Hippocampal formation (tissue), 2 donors: Measurements from ENCODE around the gene BMP7.

Experiments used
- DNase-seq, 2 donors: peaks; one replicate each; lab custom pipeline; 2025; lab: John Stamatoyannopoulos, UW

Gene BMP7

DNA sequence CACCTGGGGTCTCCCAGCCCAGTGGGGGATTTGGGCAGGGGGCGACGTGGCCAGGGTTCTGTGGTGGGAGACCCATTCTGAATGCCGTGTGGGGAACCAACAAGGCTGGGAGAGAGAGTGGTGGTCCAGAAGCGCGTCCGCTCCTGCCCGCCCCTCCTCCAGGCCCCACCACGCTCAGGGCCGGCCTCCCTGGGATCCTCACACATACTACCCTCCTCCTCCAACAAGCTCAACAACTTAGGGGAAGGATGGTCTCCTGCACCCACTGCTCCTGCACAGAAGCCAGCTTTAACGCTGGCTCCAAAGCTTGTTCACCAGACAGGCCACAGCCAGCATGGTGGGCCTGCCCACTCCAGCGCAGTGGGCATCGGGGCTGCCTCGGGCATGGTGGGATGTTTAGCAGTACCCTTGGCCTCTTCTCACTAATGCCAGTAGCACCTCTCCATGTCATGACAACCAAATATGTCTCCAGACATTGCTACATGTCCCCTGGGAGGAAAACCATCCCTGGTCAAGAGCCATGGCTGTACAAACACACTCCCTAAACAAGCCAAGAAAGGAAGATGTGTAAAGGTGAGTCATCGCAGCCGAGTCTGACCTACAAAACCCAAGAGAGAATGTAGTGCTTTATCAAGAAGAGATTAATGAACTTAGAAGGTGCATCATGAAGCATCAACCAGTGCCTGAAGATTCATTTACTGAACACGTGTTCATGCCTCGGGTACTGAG is 75.7 kb downstream of the BMP7 start:
- no peak for DNase-seq

DNA sequence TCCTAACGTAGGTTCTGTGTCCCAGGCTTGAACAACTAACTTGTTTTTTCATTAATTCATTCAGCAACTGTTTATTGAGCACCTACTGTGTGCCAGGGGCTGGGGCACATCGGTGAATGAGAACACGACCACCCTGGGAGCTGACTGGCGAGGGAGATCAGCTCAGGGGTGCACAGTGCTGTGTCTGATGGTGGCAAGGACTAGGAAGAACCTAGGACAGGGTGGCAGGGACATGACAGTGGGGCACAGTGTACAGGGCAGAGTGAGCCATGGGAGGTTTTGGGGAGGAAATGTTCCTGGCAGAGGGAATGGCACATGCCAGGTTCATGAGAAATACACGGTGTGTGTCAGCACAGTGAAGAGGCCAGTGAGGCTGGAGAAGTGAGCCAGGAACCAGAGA is 76.7 kb downstream of the BMP7 start:
- DNase-seq: no peak

GRCh38 chr20:57188576-57189079 is 77.8 kb downstream of the BMP7 start:
- DNase-seq: no peak

DNA sequence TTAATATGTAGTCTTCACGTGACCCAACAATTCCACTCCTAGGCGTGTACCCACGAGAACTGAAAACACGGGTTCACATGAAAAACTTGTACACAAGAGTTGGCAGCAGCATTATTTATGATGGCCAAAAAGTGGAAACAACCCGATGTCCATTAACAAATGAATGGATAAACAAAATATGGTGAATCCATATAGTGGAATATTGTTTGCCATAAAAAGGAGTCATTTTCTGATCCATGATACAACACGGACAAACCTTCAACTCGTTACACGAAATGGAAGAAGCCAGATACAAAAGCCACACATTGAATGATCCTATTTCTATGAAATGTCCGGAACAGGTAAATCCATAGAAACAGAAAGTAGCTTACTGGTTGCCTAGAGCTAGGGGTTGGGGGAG is 78.4 kb downstream of the BMP7 start:
- DNase-seq: no peak

DNA sequence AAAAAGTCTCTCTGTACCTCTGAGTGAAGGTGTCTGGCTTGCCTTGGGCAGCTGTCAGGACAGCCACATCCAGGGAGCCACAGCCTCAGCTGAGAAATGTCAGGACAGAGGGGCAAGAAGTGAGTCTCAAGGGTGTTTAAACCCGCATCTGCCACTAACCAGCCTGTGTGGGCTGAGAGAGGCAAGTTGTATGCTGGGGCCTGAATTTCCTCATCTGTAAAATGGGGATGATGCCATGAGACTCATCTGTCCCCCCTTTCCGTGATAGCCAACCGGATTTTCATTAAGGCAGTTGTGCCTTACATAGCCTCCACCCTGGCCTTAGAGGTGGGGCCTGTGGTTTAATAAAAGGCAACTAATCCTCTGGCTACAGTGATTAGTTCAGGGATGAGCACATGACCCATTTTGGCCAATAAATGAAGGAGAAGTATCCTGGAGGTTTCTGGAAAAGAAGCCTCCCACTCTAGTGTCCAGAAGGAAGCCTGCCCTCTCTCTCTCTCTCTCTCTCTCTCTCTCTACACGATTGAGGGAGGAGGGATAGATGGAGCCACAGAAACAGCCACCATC is 79.3 kb downstream of the BMP7 start:
- no peak for DNase-seq

DNA sequence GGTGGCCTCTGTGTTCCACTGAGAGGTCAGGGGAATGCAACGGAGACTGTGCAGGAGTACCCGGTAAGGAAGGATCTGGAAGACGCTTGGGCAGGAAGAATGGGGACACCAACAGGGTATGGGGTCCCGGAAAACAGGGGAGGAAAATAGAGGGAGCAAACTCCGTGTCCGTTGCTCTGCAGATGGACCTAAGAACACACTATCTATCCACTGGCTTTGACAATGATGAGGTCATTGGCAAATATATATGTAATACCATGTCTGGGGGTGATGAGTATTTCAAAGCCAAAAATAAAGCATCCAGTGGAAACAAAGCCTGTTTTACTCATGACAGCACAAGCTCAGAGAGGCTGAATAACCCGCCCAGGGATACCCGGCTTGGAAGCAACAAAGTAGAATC is 80.2 kb downstream of the BMP7 start:
- no peak for DNase-seq

DNA sequence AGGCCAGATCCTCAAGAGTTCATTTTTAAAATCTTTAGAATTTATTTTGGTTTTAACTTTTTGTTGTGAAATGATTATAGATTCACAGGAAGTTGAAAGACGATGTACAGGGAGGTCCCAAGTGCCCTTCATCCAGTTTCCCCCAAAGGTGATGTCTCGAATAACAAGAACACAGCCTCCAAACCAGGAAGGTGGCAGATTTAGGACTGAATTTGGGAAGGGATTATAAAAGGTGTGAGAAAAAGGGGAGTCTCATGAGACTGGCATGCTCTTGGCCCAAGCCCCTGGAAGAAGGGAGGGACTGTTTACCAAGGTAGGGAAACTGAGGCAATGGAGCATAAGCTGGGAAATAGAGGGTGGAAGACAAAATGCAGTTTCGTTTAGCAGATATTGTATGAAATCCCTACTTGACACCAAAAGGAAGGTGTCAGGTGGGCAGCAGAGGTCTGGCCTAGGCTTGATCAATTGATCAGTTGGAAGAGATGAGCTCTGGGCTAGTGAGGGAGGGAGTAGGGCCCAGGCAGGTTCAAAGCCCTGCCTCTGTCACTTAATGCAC is 81.2 kb downstream of the BMP7 start:
- DNase-seq: no peak

DNA sequence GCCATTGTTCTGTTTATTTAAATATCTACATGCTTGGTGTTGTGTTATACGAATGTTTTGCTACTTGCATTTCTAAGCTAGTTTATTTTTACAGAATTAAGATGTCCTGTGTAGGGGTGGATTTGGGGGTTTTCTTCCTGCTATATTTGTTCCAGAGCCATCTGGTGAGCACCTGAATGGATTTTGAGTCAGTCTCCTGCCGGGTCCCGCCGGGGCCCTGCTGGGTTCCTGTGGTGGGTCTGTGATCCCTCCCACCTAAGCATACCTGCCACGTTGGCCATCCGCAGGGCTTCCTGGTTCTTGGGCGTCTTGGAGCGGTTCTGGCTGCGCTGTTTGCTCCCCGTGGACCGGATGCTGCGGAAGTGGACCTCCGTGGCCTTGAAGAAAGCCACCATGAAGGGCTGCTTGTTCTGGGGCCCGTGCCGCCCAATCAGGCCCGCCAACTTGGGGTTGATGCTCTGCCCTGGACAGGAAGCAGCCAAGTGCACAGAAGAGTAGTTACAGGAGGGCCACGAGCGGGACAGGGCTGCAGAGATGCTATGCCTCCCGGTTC is 82.9 kb downstream of the BMP7 start:
- DNase-seq: no peak

GRCh38 chr20:57181639-57182038 is 84.8 kb downstream of the BMP7 start:
- no peak for DNase-seq

- DNase-seq: no peak
Observed at GRCh38 chr20:57180954-57181353, 85.5 kb downstream of the BMP7 start.

DNA sequence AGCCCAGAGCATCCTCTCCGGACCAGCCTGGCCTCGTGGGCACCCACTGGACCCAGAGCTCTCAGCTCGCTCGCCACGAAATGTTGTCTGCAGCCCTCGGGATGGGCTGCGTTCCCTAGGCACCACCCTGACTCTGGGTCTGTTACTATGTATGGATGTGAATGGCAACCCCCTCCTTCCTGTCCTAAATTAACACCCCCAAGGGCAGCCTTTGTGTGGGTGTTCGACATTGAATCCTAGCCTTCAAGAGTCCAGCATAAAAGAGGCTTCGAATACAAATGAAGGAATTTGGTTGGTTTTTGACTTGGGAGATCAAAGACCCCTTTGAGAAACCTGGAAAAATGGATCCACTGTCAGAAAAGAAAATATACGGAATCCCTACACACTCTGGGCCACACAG is 86.1 kb downstream of the BMP7 start:
- no peak for DNase-seq

- no peak for DNase-seq
Observed at GRCh38 chr20:57179265-57179664, 87.2 kb downstream of the BMP7 start.

DNA sequence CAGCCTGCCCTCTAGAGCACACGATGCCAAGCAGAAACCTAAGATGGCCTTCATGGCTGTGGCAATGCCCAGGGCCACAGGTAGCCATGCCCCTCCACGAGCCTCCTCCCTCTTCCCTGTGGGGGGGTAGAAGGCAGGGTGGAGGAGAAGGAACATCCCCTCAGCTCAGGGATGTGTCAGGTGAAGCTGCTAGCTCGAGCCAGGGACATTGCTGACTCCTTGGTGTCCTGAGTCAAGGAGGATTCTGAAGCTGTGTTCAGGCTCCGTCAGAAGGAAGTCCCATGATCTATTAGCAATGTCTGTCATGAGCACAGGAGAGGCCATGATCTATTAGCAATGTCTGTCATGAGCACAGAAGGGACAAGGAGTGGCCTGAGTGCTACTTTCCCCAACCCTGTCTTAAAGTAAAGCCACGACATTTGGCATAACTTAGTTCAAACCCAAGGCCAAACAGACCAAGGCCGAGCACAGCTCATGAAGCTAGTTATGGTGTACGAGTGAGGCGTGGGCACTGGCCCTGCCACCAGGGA is 87.8 kb downstream of the BMP7 start:
- DNase-seq: no peak

GRCh38 chr20:57177636-57178280 is 88.7 kb downstream of the BMP7 start:
- no peak for DNase-seq

GRCh38 chr20:57176842-57177241 is 89.6 kb downstream of the BMP7 start:
- DNase-seq: no peak

DNA sequence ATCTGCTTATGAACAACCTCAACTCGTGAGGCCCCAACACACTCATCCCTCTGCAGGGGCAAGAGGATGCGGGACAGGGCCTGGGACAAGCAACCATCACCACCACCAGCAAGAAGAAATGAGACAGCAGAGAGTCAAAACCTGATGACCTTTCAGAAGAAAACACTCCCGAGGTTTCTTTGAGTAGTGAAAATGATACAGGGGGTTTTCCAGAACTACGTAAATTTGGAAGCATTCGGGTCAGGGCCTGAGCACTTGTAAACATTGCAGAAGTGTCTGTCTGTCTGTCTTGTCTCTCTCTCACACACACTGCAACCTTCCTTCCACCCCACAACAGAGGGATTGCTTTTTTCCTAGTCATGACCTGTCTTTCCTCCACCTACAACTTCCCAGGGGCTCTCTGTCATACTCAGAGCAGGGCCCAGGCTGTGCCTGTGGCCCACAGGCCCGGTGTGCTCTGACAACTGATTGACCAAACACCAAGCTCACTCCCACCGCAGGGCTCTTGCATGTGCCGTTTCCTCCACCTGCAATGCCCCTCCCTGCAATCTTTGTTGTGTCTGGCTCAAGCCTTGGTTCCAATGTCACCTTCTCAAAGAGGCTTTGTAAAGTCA is 90.9 kb downstream of the BMP7 start:
- no peak for DNase-seq

GRCh38 chr20:57174737-57175136 is 91.7 kb downstream of the BMP7 start:
- DNase-seq: no peak

DNA sequence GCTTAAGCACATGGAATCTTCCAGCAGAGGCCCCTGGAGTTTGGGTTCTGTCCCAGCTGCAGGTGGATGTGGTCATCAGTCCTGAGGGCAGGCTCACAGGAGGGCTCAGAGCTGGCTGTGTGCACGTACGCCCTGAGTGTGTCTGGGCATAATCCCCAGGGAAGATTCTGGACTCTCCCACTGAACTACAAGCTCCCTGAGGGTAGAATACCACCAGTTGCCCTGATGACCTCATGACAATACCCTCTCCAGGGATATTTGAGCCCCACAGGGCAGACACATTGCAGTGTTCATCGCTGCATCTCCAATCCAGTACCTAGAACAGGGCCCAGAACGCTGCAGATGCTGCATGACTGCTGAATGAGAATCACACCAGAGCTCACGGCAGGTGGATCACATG is 92.5 kb downstream of the BMP7 start:
- DNase-seq: no peak

- DNase-seq: no peak
Observed at GRCh38 chr20:57173041-57173440, 93.4 kb downstream of the BMP7 start.

- no peak for DNase-seq
Observed at GRCh38 chr20:57170343-57170742, 96.1 kb downstream of the BMP7 start.

DNA sequence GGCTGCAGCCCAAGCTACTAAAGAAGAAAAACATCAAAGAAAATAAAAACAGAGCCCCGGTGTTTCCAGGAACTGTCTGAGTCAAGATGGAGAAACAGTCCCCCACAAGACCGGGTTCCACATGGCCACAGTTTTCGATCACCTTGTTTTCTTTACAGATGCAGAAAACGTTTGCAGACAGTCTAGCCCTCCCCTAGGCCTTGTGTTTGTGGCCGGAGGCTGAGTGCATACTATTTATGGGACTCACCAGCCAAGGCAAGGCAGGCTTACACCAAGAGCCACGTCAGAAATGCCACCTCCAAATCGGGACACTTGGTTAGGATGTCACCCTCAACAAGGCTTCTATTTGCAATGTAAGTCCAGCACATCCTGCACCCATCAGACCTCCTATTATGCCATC is 97.3 kb downstream of the BMP7 start:
- no peak for DNase-seq
